Smooth muscle cell (in vitro differentiated cells): ENCODE results near the gene MAGEA11. TPM values are rescaled to one million over a fixed set of nuclear protein-coding genes. Genes with fewer than 3 reads are reported as not detected.
"Not testable (repeated sequence)": the region's sequence is repeated elsewhere in the genome, so short reads cannot be mapped to it uniquely, and the experiment has no call there.

Source experiments
- DNase-seq: peaks from one replicate; lab custom pipeline; 2025; ENCODE audit not compliant: unreplicated experiment; lab: John Stamatoyannopoulos, UW
- H2AFZ ChIP-seq: fragments of 200-600 bp; sonication (generic); 2 replicates; pipeline ENCODE4 v1.6.0; 2016; ENCODE audit warnings: antibody characterized with exemption, low read depth, mild to moderate bottlenecking
- H3F3A ChIP-seq: fragments of 200-600 bp; sonication (generic); 2 replicates; pipeline ENCODE4 v1.6.0; 2017; ENCODE audit warnings: antibody characterized with exemption, low read depth
- H3K27ac ChIP-seq: fragments of 200-600 bp; sonication (generic); 2 replicates; pipeline ENCODE4 v1.5.1; 2016; ENCODE audit warnings: low read depth, mild to moderate bottlenecking
- H3K27me3 ChIP-seq: fragments of 200-600 bp; sonication (generic); 2 replicates; pipeline ENCODE4 v1.6.1; 2016; ENCODE audit warnings: low read depth, mild to moderate bottlenecking
- H3K36me3 ChIP-seq: fragments of 200-600 bp; sonication (generic); 2 replicates; pipeline ENCODE4 v1.5.1; 2016; ENCODE audit warnings: low read depth
- H3K4me1 ChIP-seq: fragments of 200-600 bp; sonication (generic); 2 replicates; pipeline ENCODE4 v1.5.1; 2016; ENCODE audit warnings: low read depth
- H3K4me2 ChIP-seq: fragments of 200-600 bp; sonication (generic); 2 replicates; pipeline ENCODE4 v1.6.0; 2016; ENCODE audit warnings: mild to moderate bottlenecking
- H3K4me3 ChIP-seq: fragments of 200-600 bp; sonication (generic); 2 replicates; pipeline ENCODE4 v1.5.1; 2016; ENCODE audit warnings: mild to moderate bottlenecking
- H3K79me2 ChIP-seq: fragments of 200-600 bp; sonication (generic); 2 replicates; pipeline ENCODE4 v1.6.0; 2016; ENCODE audit warnings: low read depth, mild to moderate bottlenecking
- H3K9ac ChIP-seq: fragments of 200-600 bp; sonication (generic); 2 replicates; pipeline ENCODE4 v1.6.0; 2016; ENCODE audit warnings: low read depth
- H3K9me3 ChIP-seq: fragments of 200-600 bp; sonication (generic); replicated peaks from 2 replicates; pipeline ENCODE4 v1.5.1; 2016; ENCODE audit warnings: low read depth
- H4K20me1 ChIP-seq: fragments of 200-600 bp; sonication (generic); 2 replicates; pipeline ENCODE4 v1.6.0; 2016; ENCODE audit warnings: low read depth
- CTCF ChIP-seq: fragments of 200-600 bp; sonication (generic); IDR thresholded peaks from 2 replicates; pipeline ENCODE4 v1.5.1; 2017; ENCODE audit warnings: borderline replicate concordance, mild to moderate bottlenecking, antibody characterized with exemption; ENCODE audit not compliant: insufficient read depth, poor library complexity, severe bottlenecking
- WGBS: methylation state at CpG from one replicate; pipeline ENCODE4 v1.1.7; 2016; ENCODE audit warnings: low lambda C conversion rate; 5-methylcytosine and 5-hydroxymethylcytosine counted together
- polyA plus RNA-seq: library from polyadenylated mRNA; unstranded; fragments of >200 nt; fragmentation: Nextera tagmentation; extraction: Ambion mirVana; gene quantifications from 2 replicates; pipeline ENCODE4 v1.2.1, GENCODE V29; 2016
- total RNA-seq: library from RNA; depleted of rRNA; stranded (reverse); fragments of >200 nt; gene quantifications from 2 replicates; pipeline ENCODE4 v1.2.3, GENCODE V29; 2014

MAGEA11 gene
- total and polyA plus RNA-seq, 2 experiments from 2014 or later, result not detected

- H3K4me1 ChIP-seq, result peaks cover 3% of the 10 kb centered on the region
- no peak for DNase-seq
- no peaks in the 10 kb centered on the region for H4K20me1 ChIP-seq
- TF ChIP-seq CTCF, result no peak
- H3K27me3 ChIP-seq, result no peaks in the 10 kb centered on the region
- H3K79me2 ChIP-seq, result no peaks in the 10 kb centered on the region
- no peak overlapping the region for H3K27ac ChIP-seq
- no peaks in the 10 kb centered on the region for H3F3A ChIP-seq
- H3K4me2 ChIP-seq, result no peak overlapping the region
- no peaks in the 10 kb centered on the region for H3K36me3 ChIP-seq
- no peak overlapping the region for H3K4me3 ChIP-seq
- 78% methylated on average over 8 of the region's 8 CpGs for WGBS
- H2AFZ ChIP-seq, result no peak overlapping the region
- no peak overlapping the region for H3K9ac ChIP-seq
- no peaks in the 10 kb centered on the region for H3K9me3 ChIP-seq
Measured at GRCh38 chrX:149721778-149722177, 9.9 kb downstream of the MAGEA11 start.

- H3K4me3 ChIP-seq, H3K27ac ChIP-seq, H3K9me3 ChIP-seq, DNase-seq, H3K27me3 ChIP-seq, H3K4me2 ChIP-seq, H3K4me1 ChIP-seq, H3F3A ChIP-seq, H3K36me3 ChIP-seq, H2AFZ ChIP-seq, H3K9ac ChIP-seq, H3K79me2 ChIP-seq, H4K20me1 ChIP-seq: not testable (repeated sequence)
- WGBS, result 44% methylated on average over 3 of the region's 5 CpGs
Measured at GRCh38 chrX:149723583-149724118, 11.8 kb downstream of the MAGEA11 start.

GRCh38 chrX:149727308-149727707 lies 15.4 kb downstream of the MAGEA11 start:
- H3K9ac ChIP-seq, DNase-seq, H3K9me3 ChIP-seq, H3K4me1 ChIP-seq, H3K27ac ChIP-seq, H3K27me3 ChIP-seq, H3K4me3 ChIP-seq, H3F3A ChIP-seq, H2AFZ ChIP-seq, H3K79me2 ChIP-seq, H3K4me2 ChIP-seq, H3K36me3 ChIP-seq, H4K20me1 ChIP-seq: not testable (repeated sequence)
- WGBS, result 69% methylated on average over 3 of the region's 7 CpGs

GRCh38 chrX:149742269-149742668 lies 30.4 kb downstream of the MAGEA11 start:
- H3K27me3 ChIP-seq, H3K4me3 ChIP-seq, H3K4me2 ChIP-seq, H3F3A ChIP-seq, H4K20me1 ChIP-seq, H3K4me1 ChIP-seq, H3K9me3 ChIP-seq, H3K9ac ChIP-seq, H3K36me3 ChIP-seq, H3K79me2 ChIP-seq, DNase-seq, H2AFZ ChIP-seq, H3K27ac ChIP-seq: not testable (repeated sequence)
- WGBS, result 67% methylated on average over 1 of the region's 6 CpGs

GRCh38 chrX:149746390-149747007 lies 34.6 kb downstream of the MAGEA11 start:
- not testable (repeated sequence) for H3K27me3 ChIP-seq, H3K27ac ChIP-seq, H4K20me1 ChIP-seq, H3K4me1 ChIP-seq, DNase-seq, H3K4me2 ChIP-seq, H2AFZ ChIP-seq, H3K36me3 ChIP-seq, H3K9me3 ChIP-seq, H3F3A ChIP-seq, H3K79me2 ChIP-seq, H3K4me3 ChIP-seq, H3K9ac ChIP-seq
- 84% methylated on average over 3 of the region's 6 CpGs for WGBS
